ENCODE data around the gene RBFOX2. TPM values are rescaled to one million over a fixed set of nuclear protein-coding genes. Genes with fewer than 3 reads are reported as not detected.

RBFOX2 gene
- total and polyA plus RNA-seq, 2 of the 13 experiments (the other 11 are each of a cell fraction or from before 2014, with no cell fraction given), result 37.3 to 40.4 TPM

GRCh38 chr22:36002084-36002483 is 26.5 kb downstream of the RBFOX2 start (continued):
- no peak for TF ChIP-seq ZNF577 (CRISPR knock-in tag; IDR thresholded peaks at IDR 0.05; ENCODE audit: borderline replicate concordance, low read depth)
- no peak for TF ChIP-seq ZBTB21 (CRISPR knock-in tag; IDR thresholded peaks at IDR 0.05)

GRCh38 chr22:35998748-35999147 is 29.9 kb downstream of the RBFOX2 start:
- no TSS peak for BruUV-seq (replicated peaks)
- TF ChIP-seq ZFP41 (CRISPR knock-in tag; IDR thresholded peaks at IDR 0.05; ENCODE audit: borderline replicate concordance), result no peak
- no peak for TF ChIP-seq HNF4G (IDR thresholded peaks at IDR 0.05; ENCODE audit: borderline replicate concordance, low read depth, low read length)
- TF ChIP-seq HNF4G (CRISPR knock-in tag; IDR thresholded peaks at IDR 0.05; ENCODE audit: borderline replicate concordance, low read depth), result no peak
- TF ChIP-seq ZFY (CRISPR knock-in tag; IDR thresholded peaks at IDR 0.05), result no peak
- no peak for TF ChIP-seq ZNF20 (CRISPR knock-in tag; IDR thresholded peaks at IDR 0.05)
- TF ChIP-seq ZNF549 (CRISPR knock-in tag; IDR thresholded peaks at IDR 0.05), result no peak
- TF ChIP-seq XBP1 (CRISPR knock-in tag; IDR thresholded peaks at IDR 0.05), result no peak
- no peak for TF ChIP-seq DR1 (CRISPR knock-in tag; IDR thresholded peaks at IDR 0.05)
- TF ChIP-seq GMEB1 (CRISPR knock-in tag; IDR thresholded peaks at IDR 0.05; ENCODE audit: borderline replicate concordance), result no peak
- no peak for TF ChIP-seq ZIK1 (CRISPR knock-in tag; IDR thresholded peaks at IDR 0.05; ENCODE audit: borderline replicate concordance, low read depth)
- TF ChIP-seq HIC2 (CRISPR knock-in tag; IDR thresholded peaks at IDR 0.05; ENCODE audit: low read depth), result no peak
- no peak for TF ChIP-seq ZNF572 (CRISPR knock-in tag; IDR thresholded peaks at IDR 0.05)
- TF ChIP-seq TARDBP (CRISPR knock-in tag; IDR thresholded peaks at IDR 0.05), result no peak
- no peak for TF ChIP-seq ZSCAN31 (CRISPR knock-in tag; IDR thresholded peaks at IDR 0.05; ENCODE audit: low read depth)
- no peak for TF ChIP-seq FOXP4 (CRISPR knock-in tag; IDR thresholded peaks at IDR 0.05)
- DNase-seq (ENCODE audit: low spot score) (no peak), ATAC-seq (no peak), FAIRE-seq (no peak)
- in situ Hi-C loops (cut with HindIII; ENCODE audit: extremely low pct_ligation_motif_present, low pct_unique_long_range_greater_than_20kb), result no loop called here
- no peaks in the 10 kb centered on the region for H4K20me1 ChIP-seq (ENCODE audit: insufficient read depth, low read length)
- intact Hi-C loops (cut with micrococcal nuclease; ENCODE audit: unreplicated experiment), result no loop called here
- no peak overlapping the region for H2AFZ ChIP-seq (ENCODE audit: low read length)
- 95% methylated on average over 3 of the region's 3 CpGs for WGBS (ENCODE audit: low lambda C conversion rate)
- H3K36me3 ChIP-seq (replicated peaks in 1 of 2; ENCODE audit: control insufficient read depth in 1 of 2, insufficient read depth in 2 of 2, low read length in 2 of 2), result peaks cover 0 to 5% of the 10 kb centered on the region in 2 experiments; a peak in 1 of 5 replicates
- no peak overlapping the region for H3K4me2 ChIP-seq (ENCODE audit: low read depth, low read length)
- H3K27me3 ChIP-seq (ENCODE audit: control insufficient read depth in 1 of 2, insufficient read depth in 2 of 2, low read length in 2 of 2), result no peaks in the 10 kb centered on the region
- CTCF ChIA-PET (ENCODE audit: low intra/inter-chr PET ratio, low total read pairs), result no interaction called here
- POLR2A ChIA-PET, result no interaction called here
- no peak overlapping the region for H3K4me3 ChIP-seq (replicated peaks in 1 of 3; ENCODE audit: insufficient read depth in 1 of 3, low read depth in 2 of 3, low read length in 3 of 3)
- no peak overlapping the region for H3K27ac ChIP-seq (ENCODE audit: extremely low read length, insufficient read depth, low read length)
- H3K9me3 ChIP-seq (ENCODE audit: low read length), result no peaks in the 10 kb centered on the region
- H3K79me2 ChIP-seq (ENCODE audit: insufficient read depth, low read length), result peaks cover 14% of the 10 kb centered on the region
- H3K9ac ChIP-seq (ENCODE audit: insufficient read depth, low read depth, low read length), result no peak overlapping the region
- H3K4me1 ChIP-seq (ENCODE audit: insufficient read depth, low read length), result peaks cover 35% of the 10 kb centered on the region
